Activated naive CD4-positive, alpha-beta T cell treated with anti-CD3 and anti-CD28 coated beads, Interleukin-2, amount 50 U/mL, for 72 hours (primary cell): Measurements from ENCODE around the gene RFC3. TPM values are rescaled to one million over a fixed set of nuclear protein-coding genes. Genes with fewer than 3 reads are reported as not detected.
"Not testable (repeated sequence)": the region's sequence is repeated elsewhere in the genome, so short reads cannot be mapped to it uniquely, and the experiment has no call there.

ENCODE experiments used
- ATAC-seq, 2 donors: fragments of 150-1000 bp; cut with Tn5 transposase; 2 replicates each; pipeline ENCODE4 v1.10.0; 2021; ENCODE audit warnings: mild to moderate bottlenecking in 2 of 2, moderate library complexity in 2 of 2
- DNase-seq, 2 donors: peaks; one replicate each; pipeline ENCODE4 v3.0.0; 2021 to 2022; ENCODE audit warnings: low spot score in 2 of 2
- H3K27ac Mint-ChIP-seq, 2 donors: one replicate each; pipeline ENCODE4 v1.8.0; 2022; ENCODE audit warnings: mild to moderate bottlenecking in 2 of 2, mixed read lengths in 2 of 2
- H3K36me3 Mint-ChIP-seq, 2 donors: one replicate each; pipeline ENCODE4 v1.8.0; 2022; ENCODE audit warnings: mixed read lengths in 2 of 2
- H3K9me3 Mint-ChIP-seq, 2 donors: one replicate each; pipeline ENCODE4 v1.8.0; 2022; ENCODE audit warnings: mixed read lengths in 2 of 2
- total RNA-seq, 2 donors: library from RNA; stranded (reverse); gene quantifications; one replicate each; pipeline ENCODE4 v1.2.3, GENCODE V29; 2022

Gene RFC3
- total RNA-seq, 2 donors from 2014 or later: 58.8 to 61.5 TPM

- no peaks in the 10 kb centered on the region for H3K36me3 Mint-ChIP-seq
- DNase-seq: no peak
- H3K9me3 Mint-ChIP-seq: no peaks in the 10 kb centered on the region
- H3K27ac Mint-ChIP-seq: no peak overlapping the region
- ATAC-seq: no peak
Observed at GRCh38 chr13:33798023-33798422, 19.9 kb upstream of the RFC3 start.

GRCh38 chr13:33799950-33800592 is 17.9 kb upstream of the RFC3 start:
- Mint-ChIP-seq H3K9me3 (no peaks in the 10 kb centered on the region), H3K36me3 (no peaks in the 10 kb centered on the region), H3K27ac (no peak overlapping the region)
- DNase-seq (no peak), ATAC-seq (peak in 1 of 2 donors; percentile 30)

- no peaks in the 10 kb centered on the region for H3K9me3 Mint-ChIP-seq
- ATAC-seq: no peak
- no peaks in the 10 kb centered on the region for H3K36me3 Mint-ChIP-seq
- no peak overlapping the region for H3K27ac Mint-ChIP-seq
- DNase-seq: no peak
Observed at GRCh38 chr13:33800646-33801186, 17.2 kb upstream of the RFC3 start.

- DNase-seq (no peak), ATAC-seq (no peak)
- H3K9me3 Mint-ChIP-seq: no peaks in the 10 kb centered on the region
- no peak overlapping the region for H3K27ac Mint-ChIP-seq
- H3K36me3 Mint-ChIP-seq: no peaks in the 10 kb centered on the region
Observed at GRCh38 chr13:33806470-33807248, 11.3 kb upstream of the RFC3 start.

- not testable (repeated sequence) for ATAC-seq, H3K9me3 Mint-ChIP-seq, H3K27ac Mint-ChIP-seq, DNase-seq, H3K36me3 Mint-ChIP-seq
Observed at GRCh38 chr13:33812829-33813228, 5.1 kb upstream of the RFC3 start.

- H3K9me3 Mint-ChIP-seq: no peaks in the 10 kb centered on the region
- peaks cover 25 to 27% of the 10 kb centered on the region in 2 donors for H3K36me3 Mint-ChIP-seq
- H3K27ac Mint-ChIP-seq: no peak overlapping the region
- no peak for DNase-seq
- no peak for ATAC-seq
Observed at GRCh38 chr13:33815011-33815550, 2.9 kb upstream of the RFC3 start.

GRCh38 chr13:33816912-33817311 is 1.0 kb upstream of the RFC3 start:
- Mint-ChIP-seq H3K36me3 (peaks cover 37 to 42% of the 10 kb centered on the region in 2 donors), H3K27ac (no peak overlapping the region), H3K9me3 (no peaks in the 10 kb centered on the region)
- ATAC-seq: no peak
- no peak for DNase-seq

GRCh38 chr13:33817513-33817900 is 442 bp upstream of the RFC3 start:
- no peak for ATAC-seq
- H3K36me3 Mint-ChIP-seq: peaks cover 38 to 45% of the 10 kb centered on the region in 2 donors

GRCh38 chr13:33825083-33825482 is 7.1 kb downstream of the RFC3 start:
- DNase-seq (no peak), ATAC-seq (no peak)
- H3K36me3 Mint-ChIP-seq: peaks cover 24 to 68% of the 10 kb centered on the region in 2 donors
- no peak overlapping the region for H3K27ac Mint-ChIP-seq
- H3K9me3 Mint-ChIP-seq: no peaks in the 10 kb centered on the region

More at GRCh38 chr13:33817513-33817900, 442 bp upstream of the RFC3 start:
- Mint-ChIP-seq H3K9me3 (no peaks in the 10 kb centered on the region), H3K27ac (peak overlapping the region; percentile 98)
- DNase-seq: no peak

- H3K27ac Mint-ChIP-seq: no peak overlapping the region
Observed at GRCh38 chr13:33827139-33827538, 9.2 kb downstream of the RFC3 start.

GRCh38 chr13:33828431-33829129 is 10.6 kb downstream of the RFC3 start:
- DNase-seq (no peak), ATAC-seq (peak in 1 of 2 donors; percentile 13)
- H3K9me3 Mint-ChIP-seq: no peaks in the 10 kb centered on the region

More at GRCh38 chr13:33827139-33827538, 9.2 kb downstream of the RFC3 start:
- ATAC-seq: no peak
- H3K36me3 Mint-ChIP-seq: peaks cover 18 to 57% of the 10 kb centered on the region in 2 donors
- no peaks in the 10 kb centered on the region for H3K9me3 Mint-ChIP-seq
- no peak for DNase-seq

GRCh38 chr13:33832872-33833271 is 14.9 kb downstream of the RFC3 start:
- Mint-ChIP-seq H3K27ac (no peak overlapping the region), H3K9me3 (no peaks in the 10 kb centered on the region), H3K36me3 (peaks cover 19 to 60% of the 10 kb centered on the region in 2 donors)
- no peak for DNase-seq
- ATAC-seq: no peak

More at GRCh38 chr13:33828431-33829129, 10.6 kb downstream of the RFC3 start:
- Mint-ChIP-seq H3K27ac (no peak overlapping the region), H3K36me3 (peaks cover 18 to 49% of the 10 kb centered on the region in 2 donors)

- Mint-ChIP-seq H3K36me3 (peaks cover 46 to 64% of the 10 kb centered on the region in 2 donors), H3K27ac (no peak overlapping the region), H3K9me3 (no peaks in the 10 kb centered on the region)
- no peak for ATAC-seq
- no peak for DNase-seq
Observed at GRCh38 chr13:33838647-33839046, 20.7 kb downstream of the RFC3 start.

GRCh38 chr13:33840402-33840801 is 22.5 kb downstream of the RFC3 start:
- ATAC-seq (no peak), DNase-seq (no peak)
- no peaks in the 10 kb centered on the region for H3K9me3 Mint-ChIP-seq
- H3K36me3 Mint-ChIP-seq: peaks cover 47 to 64% of the 10 kb centered on the region in 2 donors
- no peak overlapping the region for H3K27ac Mint-ChIP-seq

GRCh38 chr13:33842207-33842606 is 24.3 kb downstream of the RFC3 start:
- H3K27ac Mint-ChIP-seq: no peak overlapping the region
- peaks cover 57% of the 10 kb centered on the region in 2 donors for H3K36me3 Mint-ChIP-seq
- DNase-seq (no peak), ATAC-seq (no peak)
- H3K9me3 Mint-ChIP-seq: no peaks in the 10 kb centered on the region

- peaks cover 60 to 65% of the 10 kb centered on the region in 2 donors for H3K36me3 Mint-ChIP-seq
- H3K27ac Mint-ChIP-seq: no peak overlapping the region
- no peaks in the 10 kb centered on the region for H3K9me3 Mint-ChIP-seq
- ATAC-seq (no peak), DNase-seq (no peak)
Observed at GRCh38 chr13:33842986-33843385, 25.0 kb downstream of the RFC3 start.
